Keratinocyte (primary cell): ENCODE measurements around the gene SLC9A3. TPM values are rescaled to one million over a fixed set of nuclear protein-coding genes. Genes with fewer than 3 reads are reported as not detected.

Experiments used
- DNase-seq: peaks from one replicate; pipeline ENCODE4 v3.0.0-alpha.2; 2011; ENCODE audit warnings: low read depth, missing footprints, low spot score
- FAIRE-seq: peaks from 2 replicates; lab custom pipeline; 2011; peaks lifted over from hg19 to GRCh38; lab: Jason Lieb, UNC
- H2AFZ ChIP-seq: 2 replicates; pipeline ENCODE4 v1.6.0; 2012; ENCODE audit warnings: low read length, control low read depth, inconsistent platforms; ENCODE audit not compliant: control insufficient read depth
- H3K27ac ChIP-seq: 2 replicates; pipeline ENCODE4 v1.5.1; 2011; ENCODE audit warnings: low read length; ENCODE audit not compliant: control insufficient read depth, insufficient read depth
- H3K27me3 ChIP-seq: 3 replicates; pipeline ENCODE4 v1.6.0; 2011; ENCODE audit warnings: low read length; ENCODE audit not compliant: control insufficient read depth, insufficient read depth; ENCODE audit errors: extremely low read depth
- H3K36me3 ChIP-seq, 2 experiments: 2 replicates in 1 of 2; 3 replicates in 1 of 2; pipeline ENCODE4 v1.5.1; 2011; ENCODE audit warnings: low read length in 2 of 2, mild to moderate bottlenecking in 1 of 2; ENCODE audit not compliant: control insufficient read depth in 2 of 2, insufficient read depth in 2 of 2; ENCODE audit errors: extremely low read depth in 1 of 2
- H3K4me1 ChIP-seq: 3 replicates; pipeline ENCODE4 v1.5.1; 2011; ENCODE audit warnings: low read length; ENCODE audit not compliant: control insufficient read depth, insufficient read depth; ENCODE audit errors: extremely low read depth
- H3K4me2 ChIP-seq: 3 replicates; pipeline ENCODE4 v1.6.0; 2011; ENCODE audit warnings: low read depth, low read length; ENCODE audit not compliant: control insufficient read depth, insufficient read depth; ENCODE audit errors: extremely low read depth
- H3K4me3 ChIP-seq, 3 experiments: fragments of 200-600 bp in 1 of 3; sonication (generic) in 1 of 3; 2 replicates in 2 of 3; 3 replicates in 1 of 3; pipeline ENCODE4 v1.5.1; 2011 to 2016; ENCODE audit warnings: low read length in 3 of 3, mild to moderate bottlenecking in 3 of 3, control low read depth in 2 of 3, inconsistent platforms in 1 of 3, low read depth in 1 of 3, mixed read lengths in 1 of 3, mixed run types in 1 of 3, moderate library complexity in 1 of 3; ENCODE audit not compliant: control insufficient read depth in 2 of 3, insufficient read depth in 2 of 3; ENCODE audit errors: extremely low read depth in 1 of 3
- H3K79me2 ChIP-seq: 2 replicates; pipeline ENCODE4 v1.6.0; 2012; ENCODE audit warnings: low read length; ENCODE audit not compliant: control insufficient read depth, insufficient read depth
- H3K9ac ChIP-seq: 3 replicates; pipeline ENCODE4 v1.6.0; 2011; ENCODE audit warnings: low read length; ENCODE audit not compliant: control insufficient read depth, insufficient read depth; ENCODE audit errors: extremely low read depth
- H3K9me1 ChIP-seq: 3 replicates; pipeline ENCODE4 v1.6.0; 2011; ENCODE audit warnings: low read length; ENCODE audit not compliant: control insufficient read depth, insufficient read depth; ENCODE audit errors: extremely low read depth
- H3K9me3 ChIP-seq: 2 replicates; pipeline ENCODE4 v1.5.1; 2012; ENCODE audit warnings: low read depth, low read length; ENCODE audit not compliant: control insufficient read depth
- H4K20me1 ChIP-seq: 3 replicates; pipeline ENCODE4 v1.6.0; 2011; ENCODE audit warnings: low read length; ENCODE audit not compliant: control insufficient read depth, insufficient read depth; ENCODE audit errors: extremely low read depth
- CTCF ChIP-seq, 3 experiments: IDR thresholded peaks in 1 of 3; conservative IDR thresholded peaks in 1 of 3; optimal IDR thresholded peaks in 1 of 3; 2 replicates in 2 of 3; 3 replicates in 1 of 3; pipeline versions ENCODE3 to v1.5.1; 2011; ENCODE audit warnings: low read length in 3 of 3, mild to moderate bottlenecking in 3 of 3, moderate library complexity in 2 of 3, control low read depth in 1 of 3, inconsistent platforms in 1 of 3; ENCODE audit not compliant: insufficient read depth in 2 of 3; ENCODE audit errors: extremely low read depth in 1 of 3
- EZH2 ChIP-seq: IDR thresholded peaks from one replicate; pipeline ENCODE4 v1.6.1; 2012; ENCODE audit warnings: inconsistent platforms, mild to moderate bottlenecking, low read length, moderate library complexity
- dilution Hi-C: fragments of 300-500 bp; cut with MboI; formaldehyde crosslinking; loops from one replicate; pipeline ENCODE4 v1.7.0; 2020; ENCODE audit warnings: low sequenced_read_pairs; ENCODE audit not compliant: extremely low pct_ligation_motif_present
- polyA plus RNA-seq, 5 experiments: library from polyadenylated mRNA; depleted of rRNA in 3 of 5; stranded (reverse) in 3 of 5; stranded (forward) in 1 of 5; unstranded in 1 of 5; fragments of >200 nt; gene quantifications; 1 replicate in 1 of 5; 2 replicates in 3 of 5; 3 replicates in 1 of 5; pipeline versions ENCODE4 v1.2.1 to v1.2.3, GENCODE V29; 2011 to 2012; ENCODE audit warnings: missing spikeins in 2 of 5, low read depth in 1 of 5, low replicate concordance in 1 of 5

Gene SLC9A3
- polyA plus RNA-seq, 1 donor (not counting 4 experiments of a cell fraction or from before 2014, with no cell fraction given), result 0.55 TPM

DNA sequence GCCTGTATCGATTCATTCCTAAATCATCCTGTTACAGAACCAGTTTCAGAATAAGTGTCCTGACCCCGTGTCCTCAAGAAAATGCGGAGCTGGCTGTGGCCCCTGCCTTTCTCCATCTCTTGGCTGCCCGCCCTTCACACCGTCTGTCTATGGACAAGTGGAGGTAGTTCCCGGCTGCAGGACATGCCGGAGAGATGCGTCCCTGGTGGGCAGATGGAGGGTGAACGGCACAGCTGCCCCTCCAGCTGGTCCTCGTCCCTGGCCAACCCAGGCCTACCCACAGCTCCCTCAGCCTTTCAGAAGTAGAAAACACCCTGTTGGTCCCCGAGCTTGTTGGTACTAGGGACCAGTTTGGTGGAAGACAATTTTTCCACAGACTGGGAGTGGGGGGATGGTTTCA lies 96.0 kb downstream of the SLC9A3 start:
- H2AFZ ChIP-seq, result no peak overlapping the region
- H3K27me3 ChIP-seq, result no peaks in the 10 kb centered on the region
- dilution Hi-C loops, result no loop called here
- no peaks in the 10 kb centered on the region for H3K9me1 ChIP-seq
- no peak overlapping the region for H3K4me3 ChIP-seq
- H3K9ac ChIP-seq, result no peak overlapping the region
- no peak overlapping the region for H3K4me2 ChIP-seq
- no peaks in the 10 kb centered on the region for H3K36me3 ChIP-seq
- no peaks in the 10 kb centered on the region for H4K20me1 ChIP-seq
- no peaks in the 10 kb centered on the region for H3K79me2 ChIP-seq
- DNase-seq, result no peak
- peaks cover 7% of the 10 kb centered on the region for H3K4me1 ChIP-seq
- no peak for FAIRE-seq
- no peak for TF ChIP-seq EZH2
- TF ChIP-seq CTCF (optimal IDR thresholded peaks at IDR 0.05 in 1 of 3, IDR thresholded peaks at IDR 0.05 in 1 of 3, conservative IDR thresholded peaks at IDR 0.05 in 1 of 3; ENCODE audit: extremely low read depth in 1 of 3, insufficient read depth in 2 of 3, low read length in 3 of 3), result no peak
- H3K9me3 ChIP-seq, result no peaks in the 10 kb centered on the region
- H3K27ac ChIP-seq, result no peak overlapping the region

DNA sequence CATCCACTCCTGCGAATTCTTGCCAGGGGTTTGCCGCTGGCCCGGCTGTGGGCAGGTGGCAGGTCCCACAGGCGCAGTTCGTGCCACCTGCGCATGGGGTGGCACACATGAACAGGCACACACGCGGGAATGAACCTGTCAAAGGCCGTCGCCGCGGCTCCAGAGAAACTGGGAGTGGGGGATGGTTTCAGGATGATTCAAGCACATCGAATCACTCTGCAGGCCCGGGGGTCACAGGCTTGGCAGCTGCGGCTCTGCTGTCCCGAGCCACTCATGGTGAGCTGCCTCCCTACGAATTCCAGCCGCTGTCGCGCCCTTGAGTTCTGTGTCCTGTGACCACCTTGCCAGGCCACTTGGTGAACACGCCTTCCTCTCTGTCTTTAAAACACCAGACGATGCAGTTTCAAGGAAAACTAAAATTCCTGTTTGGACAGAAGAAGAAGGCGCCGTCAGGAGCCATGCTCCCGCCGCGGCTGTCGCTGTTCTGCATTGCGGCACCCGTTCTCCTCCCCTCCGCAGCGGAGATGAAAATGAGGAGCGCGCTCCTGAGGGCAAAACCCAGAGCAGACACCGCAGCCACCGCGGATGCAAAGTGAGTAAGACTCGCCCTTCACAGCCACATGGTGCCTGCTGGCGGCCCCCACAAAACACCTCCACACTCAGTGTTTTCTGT lies 96.7 kb downstream of the SLC9A3 start:
- FAIRE-seq (no peak), DNase-seq (no peak)
- Histone ChIP-seq H3K4me2 (no peak overlapping the region), H3K27me3 (no peaks in the 10 kb centered on the region), H3K79me2 (no peaks in the 10 kb centered on the region), H3K27ac (no peak overlapping the region), H4K20me1 (no peaks in the 10 kb centered on the region), H3K9ac (no peak overlapping the region), H2AFZ (no peak overlapping the region), H3K4me3 (no peak overlapping the region), H3K9me1 (no peaks in the 10 kb centered on the region), H3K36me3 (no peaks in the 10 kb centered on the region), H3K9me3 (no peaks in the 10 kb centered on the region), H3K4me1 (peaks cover 7% of the 10 kb centered on the region)
- dilution Hi-C loops, result no loop called here
- TF ChIP-seq EZH2 (no peak), CTCF (optimal IDR thresholded peaks at IDR 0.05 in 1 of 3, IDR thresholded peaks at IDR 0.05 in 1 of 3, conservative IDR thresholded peaks at IDR 0.05 in 1 of 3; ENCODE audit: extremely low read depth in 1 of 3, insufficient read depth in 2 of 3, low read length in 3 of 3) (no peak)
